Right atrium auricular region (tissue), 2 donors: Measurements from ENCODE around the gene MOCOS. TPM values are rescaled to one million over a fixed set of nuclear protein-coding genes. Genes with fewer than 3 reads are reported as not detected.

Experiments
- DNase-seq: peaks from one replicate; pipeline ENCODE4 v3.0.0-alpha.2; 2019; ENCODE audit warnings: low spot score
- H3K27ac ChIP-seq, 2 donors: fragments of 200-600 bp; sonication (generic); 1 replicate in 1 of 2; 2 replicates in 1 of 2; pipeline ENCODE4 v1.5.1; 2016 to 2019
- H3K27me3 ChIP-seq, 2 donors: fragments of 200-600 bp; sonication (generic); one replicate each; pipeline versions ENCODE4 v1.5.1 to v1.6.0; 2017 to 2019
- H3K36me3 ChIP-seq: fragments of 200-600 bp; sonication (generic); one replicate; pipeline ENCODE4 v1.5.1; 2016
- H3K4me1 ChIP-seq, 2 donors: fragments of 200-600 bp; sonication (generic); one replicate each; pipeline versions ENCODE4 v1.5.1 to v1.6.0; 2017 to 2019
- H3K4me3 ChIP-seq, 2 donors: fragments of 200-600 bp; sonication (generic); 1 replicate in 1 of 2; 2 replicates in 1 of 2; pipeline ENCODE4 v1.5.1; 2017 to 2019; ENCODE audit warnings: mild to moderate bottlenecking in 1 of 2, moderate library complexity in 1 of 2
- H3K9me3 ChIP-seq, 2 donors: fragments of 200-600 bp; sonication (generic); one replicate each; pipeline ENCODE4 v1.5.1; 2019
- CTCF ChIP-seq, 2 donors: fragments of 200-600 bp; sonication (generic); IDR thresholded peaks; one replicate each; pipeline ENCODE4 v1.5.1; 2019; ENCODE audit warnings: antibody characterized with exemption in 2 of 2
- total RNA-seq, 2 donors: library from RNA; depleted of rRNA; stranded (reverse); fragments of >200 nt; gene quantifications; one replicate each; pipeline ENCODE4 v1.1.0, GENCODE V29; 2016

Gene MOCOS
- total RNA-seq, 2 donors from 2014 or later, result 0.11 to 0.51 TPM

GRCh38 chr18:36301884-36302283 lies 114.6 kb downstream of the MOCOS start:
- no peak overlapping the region for H3K27ac ChIP-seq
- no peaks in the 10 kb centered on the region for H3K36me3 ChIP-seq
- no peaks in the 10 kb centered on the region for H3K9me3 ChIP-seq
- no peak for DNase-seq
- no peak for TF ChIP-seq CTCF (IDR thresholded peaks at IDR 0.05)
- H3K4me3 ChIP-seq, result no peak overlapping the region
- peaks cover 0 to 3% of the 10 kb centered on the region in 2 donors for H3K27me3 ChIP-seq
- H3K4me1 ChIP-seq, result peaks cover 0 to 48% of the 10 kb centered on the region in 2 donors

DNA sequence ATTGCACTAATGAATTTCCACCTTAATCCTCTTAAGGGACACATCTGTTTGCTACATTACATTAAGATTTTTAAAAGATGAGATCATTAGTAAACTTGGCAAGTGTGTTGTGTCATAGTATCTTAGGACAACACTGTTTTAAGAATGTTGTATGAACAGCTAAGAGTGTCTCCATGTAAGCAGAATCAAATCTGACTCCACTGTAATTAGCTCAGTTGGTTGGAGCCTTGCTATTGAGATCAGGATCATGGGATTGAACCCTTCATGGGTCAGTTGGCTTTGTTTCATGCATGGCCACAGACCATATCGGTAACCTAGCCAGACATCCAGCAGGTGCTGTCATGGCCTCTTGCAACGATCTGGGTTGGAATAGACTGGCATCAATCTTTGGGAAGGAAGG lies 115.4 kb downstream of the MOCOS start:
- Histone ChIP-seq H3K27me3 (peaks cover 0 to 3% of the 10 kb centered on the region in 2 donors), H3K4me3 (no peak overlapping the region), H3K36me3 (no peaks in the 10 kb centered on the region), H3K9me3 (no peaks in the 10 kb centered on the region), H3K4me1 (peaks cover 0 to 51% of the 10 kb centered on the region in 2 donors), H3K27ac (no peak overlapping the region)
- no peak for DNase-seq
- no peak for TF ChIP-seq CTCF (IDR thresholded peaks at IDR 0.05)

DNA sequence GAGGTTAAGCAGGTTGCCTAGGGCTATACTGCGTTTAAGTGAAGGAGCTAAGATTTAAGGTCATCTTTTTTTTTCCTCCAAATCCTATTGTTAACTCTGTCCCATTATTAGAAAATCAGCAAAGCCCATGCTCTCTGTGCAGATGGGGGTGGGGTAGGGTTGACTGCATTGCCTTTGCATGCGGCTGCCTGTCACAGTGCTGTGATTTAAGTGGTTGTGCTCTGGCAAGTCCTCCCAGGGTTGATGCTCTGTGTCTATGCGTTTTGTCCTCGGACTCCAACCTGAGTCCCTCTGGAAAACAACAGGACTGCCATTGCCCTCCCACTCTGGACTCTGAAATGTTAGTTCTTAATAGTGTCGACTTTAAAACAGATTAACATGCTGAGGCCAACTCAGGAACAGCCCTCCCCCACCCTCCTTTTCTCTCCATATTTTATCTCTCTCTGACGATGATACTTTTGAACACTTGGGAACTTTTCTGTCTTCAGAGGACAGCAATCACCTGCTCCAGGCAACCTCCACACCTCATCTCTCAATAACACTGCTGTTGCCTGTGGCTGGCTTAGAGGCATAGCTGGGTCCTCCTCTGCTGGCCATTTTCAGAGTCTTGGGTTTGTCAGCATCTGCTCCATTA lies 116.0 kb downstream of the MOCOS start:
- Histone ChIP-seq H3K36me3 (no peaks in the 10 kb centered on the region), H3K9me3 (no peaks in the 10 kb centered on the region), H3K27me3 (no peaks in the 10 kb centered on the region), H3K27ac (no peak overlapping the region), H3K4me3 (no peak overlapping the region), H3K4me1 (peaks cover 0 to 45% of the 10 kb centered on the region in 2 donors)
- TF ChIP-seq CTCF (IDR thresholded peaks at IDR 0.05), result no peak
- no peak for DNase-seq

DNA sequence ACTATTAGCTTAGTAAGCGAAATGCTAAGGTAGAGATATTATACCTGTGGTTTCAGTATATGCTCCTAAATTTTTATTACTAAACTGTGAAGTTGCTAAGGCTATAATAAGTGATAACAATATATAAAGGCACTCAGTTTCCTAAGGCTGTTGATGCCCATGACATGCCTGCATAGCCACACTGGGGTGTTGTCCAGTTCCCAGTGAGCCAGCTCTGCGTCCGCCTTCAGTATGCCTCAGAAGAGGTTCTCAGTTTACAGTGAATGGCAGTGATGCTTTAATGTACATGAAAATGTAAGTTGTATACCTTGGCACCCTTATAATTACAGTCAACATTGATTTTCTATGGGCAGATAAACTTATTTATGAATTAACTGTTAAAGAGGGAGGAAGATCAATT lies 117.4 kb downstream of the MOCOS start:
- DNase-seq, result no peak
- Histone ChIP-seq H3K27me3 (no peaks in the 10 kb centered on the region), H3K27ac (peak overlapping the region in 1 of 2 donors; percentile 25), H3K9me3 (no peaks in the 10 kb centered on the region), H3K36me3 (no peaks in the 10 kb centered on the region), H3K4me1 (peaks cover 0 to 49% of the 10 kb centered on the region in 2 donors), H3K4me3 (no peak overlapping the region)
- TF ChIP-seq CTCF (IDR thresholded peaks at IDR 0.05), result no peak

DNA sequence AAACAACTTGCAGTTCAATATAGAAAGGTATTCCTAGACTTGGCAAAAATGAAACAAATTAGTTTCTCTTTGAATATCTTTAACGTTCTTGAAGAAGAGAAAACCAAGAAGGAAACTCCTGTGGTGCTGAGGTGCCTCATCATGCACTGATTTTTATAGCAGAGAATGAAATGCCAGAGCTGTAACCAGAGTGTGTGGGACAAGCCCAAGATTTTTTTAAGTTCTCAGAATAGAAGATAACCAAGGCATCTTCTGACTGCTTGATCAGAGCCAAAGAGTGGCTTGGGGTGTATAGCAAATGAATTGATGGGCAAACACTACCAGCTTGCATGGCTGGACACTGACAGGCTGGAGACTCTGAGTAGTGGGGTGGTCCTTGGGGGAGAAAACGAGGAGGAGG lies 118.1 kb downstream of the MOCOS start:
- Histone ChIP-seq H3K4me3 (no peak overlapping the region), H3K27ac (peak overlapping the region in 1 of 2 donors; percentile 25), H3K9me3 (no peaks in the 10 kb centered on the region), H3K27me3 (no peaks in the 10 kb centered on the region), H3K36me3 (no peaks in the 10 kb centered on the region), H3K4me1 (peaks cover 0 to 47% of the 10 kb centered on the region in 2 donors)
- no peak for TF ChIP-seq CTCF (IDR thresholded peaks at IDR 0.05)
- DNase-seq, result no peak

GRCh38 chr18:36307513-36307912 lies 120.2 kb downstream of the MOCOS start:
- Histone ChIP-seq H3K4me1 (peaks cover 0 to 51% of the 10 kb centered on the region in 2 donors), H3K9me3 (no peaks in the 10 kb centered on the region), H3K27ac (no peak overlapping the region), H3K4me3 (no peak overlapping the region), H3K36me3 (no peaks in the 10 kb centered on the region), H3K27me3 (no peaks in the 10 kb centered on the region)
- TF ChIP-seq CTCF (IDR thresholded peaks at IDR 0.05), result no peak
- DNase-seq, result no peak
